ENCODE results near the gene MMP15. TPM values are rescaled to one million over a fixed set of nuclear protein-coding genes. Genes with fewer than 3 reads are reported as not detected.

The MMP15 gene
- total RNA-seq, 1 experiment from 2014 or later: 3.5 TPM

GRCh38 chr16:58042886-58043515 lies 17.4 kb downstream of the MMP15 start:
- Histone ChIP-seq H3K4me3 (no peak overlapping the region), H3K27ac (no peak overlapping the region), H3K9me3 (replicated peaks) (no peaks in the 10 kb centered on the region), H3K4me1 (no peaks in the 10 kb centered on the region), H3K27me3 (0 out of 2 replicates have a peak, but pooled peaks cover 6% of the 10 kb centered on the region), H3K36me3 (no peaks in the 10 kb centered on the region)
- DNase-seq: no peak

GRCh38 chr16:58043571-58044155 lies 18.1 kb downstream of the MMP15 start:
- H3K27ac ChIP-seq: no peak overlapping the region
- peaks cover 11% of the 10 kb centered on the region; the same call in 1 of the 2 replicates for H3K27me3 ChIP-seq
- no peaks in the 10 kb centered on the region for H3K4me1 ChIP-seq
- no peaks in the 10 kb centered on the region for H3K9me3 ChIP-seq (replicated peaks)
- DNase-seq: no peak
- H3K4me3 ChIP-seq: no peak overlapping the region
- no peaks in the 10 kb centered on the region for H3K36me3 ChIP-seq

- no peak overlapping the region for H3K4me3 ChIP-seq
Observed at GRCh38 chr16:58044266-58045019, 18.9 kb downstream of the MMP15 start.

GRCh38 chr16:58045096-58045495 lies 19.5 kb downstream of the MMP15 start:
- H3K27ac ChIP-seq: no peak overlapping the region
- peaks cover 2% of the 10 kb centered on the region; the same call in 1 of the 2 replicates for H3K4me1 ChIP-seq
- no peak for DNase-seq
- no peak overlapping the region for H3K4me3 ChIP-seq
- no peaks in the 10 kb centered on the region for H3K36me3 ChIP-seq
- no peaks in the 10 kb centered on the region for H3K9me3 ChIP-seq (replicated peaks)
- H3K27me3 ChIP-seq: peaks cover 18% of the 10 kb centered on the region

More at GRCh38 chr16:58044266-58045019, 18.9 kb downstream of the MMP15 start:
- Histone ChIP-seq H3K9me3 (replicated peaks) (no peaks in the 10 kb centered on the region), H3K4me1 (no peaks in the 10 kb centered on the region), H3K27ac (no peak overlapping the region), H3K27me3 (peaks cover 17% of the 10 kb centered on the region), H3K36me3 (no peaks in the 10 kb centered on the region)
- no peak for DNase-seq

- Histone ChIP-seq H3K27me3 (peaks cover 18% of the 10 kb centered on the region), H3K36me3 (no peaks in the 10 kb centered on the region), H3K4me1 (peaks cover 3% of the 10 kb centered on the region; the same call in 1 of the 2 replicates), H3K4me3 (no peak overlapping the region), H3K9me3 (replicated peaks) (no peaks in the 10 kb centered on the region), H3K27ac (no peak overlapping the region)
- no peak for DNase-seq
Observed at GRCh38 chr16:58046054-58046881, 20.7 kb downstream of the MMP15 start.

- DNase-seq: no peak
- H3K36me3 ChIP-seq: no peaks in the 10 kb centered on the region
- H3K4me1 ChIP-seq: peaks cover 3% of the 10 kb centered on the region; the same call in 1 of the 2 replicates
- no peaks in the 10 kb centered on the region for H3K9me3 ChIP-seq (replicated peaks)
- no peak overlapping the region for H3K4me3 ChIP-seq
- H3K27ac ChIP-seq: no peak overlapping the region
- H3K27me3 ChIP-seq: peaks cover 18% of the 10 kb centered on the region
Observed at GRCh38 chr16:58046936-58047335, 21.4 kb downstream of the MMP15 start.

GRCh38 chr16:58047557-58048348 lies 22.2 kb downstream of the MMP15 start:
- Histone ChIP-seq H3K27ac (no peak overlapping the region), H3K27me3 (peaks cover 18% of the 10 kb centered on the region), H3K4me3 (no peak overlapping the region), H3K4me1 (peaks cover 3% of the 10 kb centered on the region; the same call in 1 of the 2 replicates), H3K36me3 (no peaks in the 10 kb centered on the region), H3K9me3 (replicated peaks) (no peaks in the 10 kb centered on the region)
- DNase-seq: no peak

GRCh38 chr16:58048494-58049231 lies 23.1 kb downstream of the MMP15 start:
- no peak for DNase-seq
- H3K9me3 ChIP-seq (replicated peaks): no peaks in the 10 kb centered on the region
- H3K36me3 ChIP-seq: no peaks in the 10 kb centered on the region
- H3K27me3 ChIP-seq: peaks cover 18% of the 10 kb centered on the region
- no peak overlapping the region for H3K27ac ChIP-seq
- H3K4me1 ChIP-seq: peaks cover 3% of the 10 kb centered on the region; the same call in 1 of the 2 replicates
- H3K4me3 ChIP-seq: no peak overlapping the region

GRCh38 chr16:58049232-58050185 lies 24.0 kb downstream of the MMP15 start:
- Histone ChIP-seq H3K27ac (no peak overlapping the region), H3K36me3 (no peaks in the 10 kb centered on the region), H3K27me3 (peaks cover 18% of the 10 kb centered on the region), H3K4me1 (peaks cover 3% of the 10 kb centered on the region; the same call in 1 of the 2 replicates), H3K4me3 (no peak overlapping the region), H3K9me3 (replicated peaks) (no peaks in the 10 kb centered on the region)
- no peak for DNase-seq

GRCh38 chr16:58051296-58051695 lies 25.7 kb downstream of the MMP15 start:
- peaks cover 18% of the 10 kb centered on the region for H3K27me3 ChIP-seq
- no peak overlapping the region for H3K27ac ChIP-seq
- peaks cover 3% of the 10 kb centered on the region; the same call in 1 of the 2 replicates for H3K4me1 ChIP-seq
- DNase-seq: no peak
- H3K36me3 ChIP-seq: no peaks in the 10 kb centered on the region
- no peak overlapping the region for H3K4me3 ChIP-seq
- H3K9me3 ChIP-seq (replicated peaks): no peaks in the 10 kb centered on the region

GRCh38 chr16:58051821-58052603 lies 26.5 kb downstream of the MMP15 start:
- peaks cover 18% of the 10 kb centered on the region for H3K27me3 ChIP-seq
- no peaks in the 10 kb centered on the region for H3K36me3 ChIP-seq
- H3K4me1 ChIP-seq: peaks cover 3% of the 10 kb centered on the region; the same call in 1 of the 2 replicates
- DNase-seq: no peak
- no peak overlapping the region for H3K27ac ChIP-seq
- H3K4me3 ChIP-seq: no peak overlapping the region
- no peaks in the 10 kb centered on the region for H3K9me3 ChIP-seq (replicated peaks)

GRCh38 chr16:58053682-58054005 lies 28.1 kb downstream of the MMP15 start:
- Histone ChIP-seq H3K4me1 (peaks cover 3% of the 10 kb centered on the region; the same call in 1 of the 2 replicates), H3K4me3 (no peak overlapping the region), H3K36me3 (no peaks in the 10 kb centered on the region), H3K27me3 (peaks cover 7% of the 10 kb centered on the region), H3K9me3 (replicated peaks) (no peaks in the 10 kb centered on the region), H3K27ac (no peak overlapping the region)
- no peak for DNase-seq

All from SJCRH30 (cell line).